GM12878 (cell line): Measurements from ENCODE around the gene FBXW8. TPM values are rescaled to one million over a fixed set of nuclear protein-coding genes. Genes with fewer than 3 reads are reported as not detected.

Experiments used
- ATAC-seq: fragments of 200-7000 bp; cut with Tn5 transposase; 3 replicates; pipeline ENCODE4 v1.9.1; 2020; ENCODE audit warnings: mild to moderate bottlenecking, moderate library complexity
- BruUV-seq: library from RNA; stranded (reverse); fragments of 400-500 nt; replicated peaks from 2 replicates; lab custom pipeline; 2021; lab: Mats Ljungman, UMichigan
- CTCF ChIA-PET: fragments of 300-600 bp; sonication (Branson Sonifier 250); formaldehyde crosslinking; extraction: SDS; loops from one replicate; lab custom pipeline; 2021; ENCODE audit warnings: inconsistent platforms; lab: Yijun Ruan, JAX
- POLR2A ChIA-PET: fragments of 350-600 bp; formaldehyde crosslinking; extraction: SDS; loops from one replicate; lab custom pipeline; 2021; ENCODE audit warnings: inconsistent platforms; lab: Charles Lee
- RAD21 ChIA-PET: fragments of 300-600 bp; sonication (Branson Sonifier 250); formaldehyde crosslinking; loops from one replicate; lab custom pipeline; 2023; ENCODE audit warnings: antibody characterized with exemption; ENCODE audit not compliant: unreplicated experiment; lab: Charles Lee
- SMC1A ChIA-PET: fragments of 300-600 bp; sonication (Branson Sonifier 250); formaldehyde crosslinking; loops from one replicate; lab custom pipeline; 2023; ENCODE audit not compliant: unreplicated experiment, uncharacterized antibody; lab: Charles Lee
- DNase-seq: peaks from one replicate; pipeline ENCODE4 v3.0.0-alpha.2; 2011; ENCODE audit warnings: low read depth, low spot score
- FAIRE-seq: peaks from 3 replicates; lab custom pipeline; 2011; peaks lifted over from hg19 to GRCh38; lab: Jason Lieb, UNC
- H2AFZ ChIP-seq: 2 replicates; pipeline ENCODE4 v1.6.0; 2011; ENCODE audit warnings: low read depth, low read length, control low read depth; ENCODE audit not compliant: control insufficient read depth
- H3K27ac ChIP-seq: 2 replicates; pipeline ENCODE4 v1.5.1; 2011; ENCODE audit warnings: control low read depth; ENCODE audit not compliant: control insufficient read depth, insufficient read depth
- H3K27me3 ChIP-seq, 2 experiments: replicated peaks in 1 of 2; 2 replicates each; pipeline versions ENCODE4 v1.6.0 to v1.6.1; 2011; ENCODE audit warnings: low read length in 1 of 2; ENCODE audit not compliant: control insufficient read depth in 2 of 2, insufficient read depth in 2 of 2
- H3K36me3 ChIP-seq, 2 experiments: 2 replicates each; pipeline ENCODE4 v1.5.1; 2011; ENCODE audit warnings: low read length in 1 of 2; ENCODE audit not compliant: control insufficient read depth in 2 of 2, insufficient read depth in 2 of 2
- H3K4me1 ChIP-seq: 2 replicates; pipeline ENCODE4 v1.6.1; 2011; ENCODE audit warnings: mild to moderate bottlenecking, low read length, moderate library complexity, mixed read lengths; ENCODE audit not compliant: control insufficient read depth, insufficient read depth
- H3K4me2 ChIP-seq: 2 replicates; pipeline ENCODE4 v1.6.0; 2011; ENCODE audit warnings: control low read depth; ENCODE audit not compliant: control insufficient read depth, insufficient read depth
- H3K4me3 ChIP-seq: fragments of 200-600 bp; sonication (generic); 2 replicates; pipeline ENCODE4 v1.5.1; 2016
- H3K79me2 ChIP-seq: 2 replicates; pipeline ENCODE4 v1.6.0; 2011; ENCODE audit warnings: low read length; ENCODE audit not compliant: control insufficient read depth, insufficient read depth
- H3K9ac ChIP-seq: 2 replicates; pipeline ENCODE4 v1.8.0; 2011; ENCODE audit warnings: low read length, control low read depth, mixed read lengths; ENCODE audit not compliant: control insufficient read depth, insufficient read depth
- H3K9me3 ChIP-seq: replicated peaks from 3 replicates; pipeline ENCODE4 v1.5.1; 2011; ENCODE audit warnings: mild to moderate bottlenecking, low read length; ENCODE audit not compliant: control insufficient read depth, insufficient read depth
- H4K20me1 ChIP-seq: 2 replicates; pipeline ENCODE4 v1.6.0; 2011; ENCODE audit not compliant: control insufficient read depth, insufficient read depth
- PAX8 ChIP-seq: fragments of 450-650 bp; IDR thresholded peaks from 2 replicates; pipeline ENCODE4 v1.6.1; 2017; ENCODE audit warnings: mild to moderate bottlenecking, moderate library complexity
- PML ChIP-seq: IDR thresholded peaks from 2 replicates; pipeline ENCODE4 v1.6.1; 2012; ENCODE audit warnings: low read length, inconsistent platforms
- WGBS: methylation state at CpG from one replicate; pipeline ENCODE4 v1.1.6; 2016; ENCODE audit warnings: low lambda C conversion rate; ENCODE audit not compliant: insufficient replicate concordance, insufficient coverage; ENCODE audit errors: missing lambda C conversion rate; 5-methylcytosine and 5-hydroxymethylcytosine counted together
- in situ Hi-C: fragments of 300-500 bp; cut with MboI; formaldehyde crosslinking; loops from 9 replicates; pipeline ENCODE4 v1.14.3; 2018; ENCODE audit warnings: mixed read lengths
- intact Hi-C: fragments of 100-400 bp; cut with micrococcal nuclease; formaldehyde crosslinking; loops from one replicate; pipeline ENCODE4 v1.14.2; 2022; ENCODE audit not compliant: unreplicated experiment
- polyA plus RNA-seq, 11 experiments: library from polyadenylated mRNA; depleted of rRNA in 4 of 11; unstranded in 6 of 11; stranded (reverse) in 5 of 11; fragments of >200 nt; fragmentation: Nextera tagmentation in 4 of 11; fragmentation: Illumina TruSeq in 1 of 11; extraction: Ambion mirVana in 4 of 11; extraction: Trizol in 1 of 11; gene quantifications; 1 replicate in 1 of 11; 2 replicates in 10 of 11; pipeline versions ENCODE4 v1.2.1 to v1.2.3, GENCODE V29; 2011 to 2016; ENCODE audit warnings: inconsistent platforms in 2 of 11, missing spikeins in 2 of 11, low read depth in 1 of 11
- total RNA-seq, 4 experiments: library from RNA; depleted of rRNA in 3 of 4; stranded (reverse); fragments of >200 nt in 3 of 4; fragmentation: Illumina TruSeq in 1 of 4; extraction: Trizol in 1 of 4; gene quantifications; 2 replicates each; pipeline versions ENCODE4 v1.2.1 to v1.2.3, GENCODE V29; 2013 to 2021
- TF ChIP-seq, protein P1 (sequence below): fragments of 450-650 bp; IDR thresholded peaks from 2 replicates; pipeline ENCODE4 v1.6.1; 2017; ENCODE audit warnings: mild to moderate bottlenecking
- TF ChIP-seq, protein P2 (sequence below): fragments of 450-650 bp; IDR thresholded peaks from 2 replicates; pipeline ENCODE4 v1.6.1; 2018; ENCODE audit warnings: borderline replicate concordance, mild to moderate bottlenecking; ENCODE audit not compliant: partially characterized antibody

Gene FBXW8
- total and polyA plus RNA-seq, 10 of the 15 experiments (the other 5 are each of a cell fraction or from before 2014, with no cell fraction given) = 0.49 to 7.5 (median 4.4) TPM

DNA sequence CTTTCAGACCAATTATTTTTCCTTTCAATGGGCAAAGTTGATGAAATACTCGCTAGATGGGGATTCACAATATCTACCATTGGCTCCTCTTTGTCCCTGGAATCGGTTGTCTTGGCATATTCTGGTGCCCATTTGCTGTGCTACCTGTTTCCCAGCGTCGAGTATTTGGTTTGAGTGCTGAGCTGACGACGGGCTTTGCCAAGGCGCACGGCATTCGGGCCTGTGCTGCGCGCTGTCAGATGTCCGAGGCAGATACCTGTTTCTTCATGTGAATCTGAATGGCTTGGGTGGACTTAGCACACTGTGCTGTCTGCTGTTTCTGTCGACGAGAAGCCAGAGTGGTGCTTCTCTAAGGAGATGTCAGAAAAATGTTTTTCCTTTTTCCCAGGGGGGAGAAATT lies 107.5 kb downstream of the FBXW8 start (continued):
- TF ChIP-seq, protein P1, sequence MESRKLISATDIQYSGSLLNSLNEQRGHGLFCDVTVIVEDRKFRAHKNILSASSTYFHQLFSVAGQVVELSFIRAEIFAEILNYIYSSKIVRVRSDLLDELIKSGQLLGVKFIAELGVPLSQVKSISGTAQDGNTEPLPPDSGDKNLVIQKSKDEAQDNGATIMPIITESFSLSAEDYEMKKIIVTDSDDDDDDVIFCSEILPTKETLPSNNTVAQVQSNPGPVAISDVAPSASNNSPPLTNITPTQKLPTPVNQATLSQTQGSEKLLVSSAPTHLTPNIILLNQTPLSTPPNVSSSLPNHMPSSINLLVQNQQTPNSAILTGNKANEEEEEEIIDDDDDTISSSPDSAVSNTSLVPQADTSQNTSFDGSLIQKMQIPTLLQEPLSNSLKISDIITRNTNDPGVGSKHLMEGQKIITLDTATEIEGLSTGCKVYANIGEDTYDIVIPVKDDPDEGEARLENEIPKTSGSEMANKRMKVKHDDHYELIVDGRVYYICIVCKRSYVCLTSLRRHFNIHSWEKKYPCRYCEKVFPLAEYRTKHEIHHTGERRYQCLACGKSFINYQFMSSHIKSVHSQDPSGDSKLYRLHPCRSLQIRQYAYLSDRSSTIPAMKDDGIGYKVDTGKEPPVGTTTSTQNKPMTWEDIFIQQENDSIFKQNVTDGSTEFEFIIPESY = no peak
- TF ChIP-seq, protein P2, sequence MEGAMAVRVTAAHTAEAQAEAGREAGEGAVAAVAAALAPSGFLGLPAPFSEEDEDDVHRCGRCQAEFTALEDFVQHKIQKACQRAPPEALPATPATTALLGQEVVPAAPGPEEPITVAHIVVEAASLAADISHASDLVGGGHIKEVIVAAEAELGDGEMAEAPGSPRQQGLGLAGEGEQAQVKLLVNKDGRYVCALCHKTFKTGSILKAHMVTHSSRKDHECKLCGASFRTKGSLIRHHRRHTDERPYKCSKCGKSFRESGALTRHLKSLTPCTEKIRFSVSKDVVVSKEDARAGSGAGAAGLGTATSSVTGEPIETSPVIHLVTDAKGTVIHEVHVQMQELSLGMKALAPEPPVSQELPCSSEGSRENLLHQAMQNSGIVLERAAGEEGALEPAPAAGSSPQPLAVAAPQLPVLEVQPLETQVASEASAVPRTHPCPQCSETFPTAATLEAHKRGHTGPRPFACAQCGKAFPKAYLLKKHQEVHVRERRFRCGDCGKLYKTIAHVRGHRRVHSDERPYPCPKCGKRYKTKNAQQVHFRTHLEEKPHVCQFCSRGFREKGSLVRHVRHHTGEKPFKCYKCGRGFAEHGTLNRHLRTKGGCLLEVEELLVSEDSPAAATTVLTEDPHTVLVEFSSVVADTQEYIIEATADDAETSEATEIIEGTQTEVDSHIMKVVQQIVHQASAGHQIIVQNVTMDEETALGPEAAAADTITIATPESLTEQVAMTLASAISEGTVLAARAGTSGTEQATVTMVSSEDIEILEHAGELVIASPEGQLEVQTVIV = no peak

DNA sequence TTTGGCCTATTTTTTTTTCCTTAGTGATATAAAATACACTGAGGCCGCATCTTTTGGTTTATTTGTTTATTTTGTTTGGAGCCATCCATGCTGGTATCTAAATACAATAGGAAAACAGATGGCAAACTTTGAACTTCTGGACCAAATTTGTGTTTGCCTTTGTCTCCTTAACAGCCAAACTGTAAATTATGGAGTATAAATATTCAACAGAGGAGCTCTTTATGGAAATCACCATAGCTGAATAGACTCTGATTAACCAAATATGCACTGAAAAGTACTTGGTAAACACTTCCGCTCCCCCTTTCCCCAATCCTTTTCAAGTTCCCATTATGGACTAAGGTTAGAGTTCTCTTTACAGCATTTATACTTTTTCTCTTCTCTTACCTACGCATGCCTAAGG lies 107.9 kb downstream of the FBXW8 start:
- POLR2A ChIA-PET = no interaction called here
- FAIRE-seq (no peak), ATAC-seq (no peak), DNase-seq (no peak)
- SMC1A ChIA-PET = no interaction called here
- no TSS peak for BruUV-seq
- Histone ChIP-seq H4K20me1 (no peaks in the 10 kb centered on the region; the same call in 1 of the 2 replicates), H3K9me3 (no peaks in the 10 kb centered on the region), H3K36me3 (peaks cover 0 to 4% of the 10 kb centered on the region in 2 experiments; a peak in 1 of 4 replicates), H3K79me2 (no peaks in the 10 kb centered on the region), H3K27ac (no peak overlapping the region), H3K9ac (no peak overlapping the region), H3K4me3 (no peak overlapping the region), H3K4me1 (no peaks in the 10 kb centered on the region)
- in situ Hi-C loops = no loop called here
- CTCF ChIA-PET = interaction anchor here (1.0 kb wide), 1 partner anchor 102 kb away, joined by 9 read pairs; no protein-coding TSS in a partner anchor
- WGBS = 97% methylated on average over 3 of the region's 3 CpGs
- TF ChIP-seq PML (no peak), PAX8 (no peak)
- TF ChIP-seq, all 136 proteins: peak for 0
- intact Hi-C loops = no loop called here
- H3K27me3 ChIP-seq = no peaks in the 10 kb centered on the region
- no peak overlapping the region for H2AFZ ChIP-seq
- H3K4me2 ChIP-seq = no peak overlapping the region
- RAD21 ChIA-PET = no interaction called here
